ENCODE results near the gene NT5DC1.

NT5DC1 gene

GRCh38 chr6:116253505-116254296, 153.0 kb downstream of the NT5DC1 start, which contains the start of gene TSPYL4:
TSS of gene TSPYL4 (minus strand) at chr6:116254075. CDS start at chr6:116254008, 67 bp downstream.
- DNase-seq: peak; percentile 77 to 89
- Mint-ChIP-seq H3K9me3 (no peaks in the 10 kb centered on the region), H3K4me1 (peaks cover 6% of the 10 kb centered on the region), H3K4me3 (no peak within 1 kb of the TSS), H3K27me3 (no peaks in the 10 kb centered on the region), H3K27ac (no peak within 1 kb of the TSS)
- ATAC-seq: peak; percentile 98

GRCh38 chr6:116254297-116255056, 153.8 kb downstream of the NT5DC1 start:
- Mint-ChIP-seq H3K4me3 (no peak overlapping the region), H3K9me3 (no peaks in the 10 kb centered on the region), H3K27ac (no peak overlapping the region), H3K27me3 (no peaks in the 10 kb centered on the region), H3K4me1 (peaks cover 6% of the 10 kb centered on the region)
- ATAC-seq: no peak
- DNase-seq: no peak

GRCh38 chr6:116255246-116255800, 154.7 kb downstream of the NT5DC1 start:
- DNase-seq (no peak), ATAC-seq (no peak)
- peaks cover 10% of the 10 kb centered on the region for H3K4me1 Mint-ChIP-seq
- no peaks in the 10 kb centered on the region for H3K9me3 Mint-ChIP-seq
- H3K27ac Mint-ChIP-seq: no peak overlapping the region
- H3K27me3 Mint-ChIP-seq: no peaks in the 10 kb centered on the region
- no peak overlapping the region for H3K4me3 Mint-ChIP-seq

- Mint-ChIP-seq H3K4me1 (peaks cover 23% of the 10 kb centered on the region), H3K4me3 (no peak overlapping the region), H3K27me3 (no peaks in the 10 kb centered on the region), H3K27ac (no peak overlapping the region), H3K9me3 (no peaks in the 10 kb centered on the region)
- ATAC-seq (no peak), DNase-seq (no peak)
Observed at GRCh38 chr6:116256694-116257093, 156.0 kb downstream of the NT5DC1 start.

- H3K4me1 Mint-ChIP-seq: peaks cover 40% of the 10 kb centered on the region
- DNase-seq (no peak), ATAC-seq (no peak)
- no peaks in the 10 kb centered on the region for H3K27me3 Mint-ChIP-seq
- no peak overlapping the region for H3K4me3 Mint-ChIP-seq
- peaks cover 7 to 16% of the 10 kb centered on the region in 2 donors for H3K9me3 Mint-ChIP-seq
- H3K27ac Mint-ChIP-seq: no peak overlapping the region
Observed at GRCh38 chr6:116258520-116258919, 157.9 kb downstream of the NT5DC1 start.

GRCh38 chr6:116263353-116263752, 162.7 kb downstream of the NT5DC1 start:
- no peak for ATAC-seq
- Mint-ChIP-seq H3K27me3 (no peaks in the 10 kb centered on the region), H3K4me3 (no peak overlapping the region), H3K27ac (no peak overlapping the region), H3K9me3 (peaks cover 14 to 24% of the 10 kb centered on the region in 2 donors), H3K4me1 (peaks cover 50% of the 10 kb centered on the region)
- no peak for DNase-seq

- H3K4me3 Mint-ChIP-seq: no peak overlapping the region
- H3K27me3 Mint-ChIP-seq: no peaks in the 10 kb centered on the region
- no peak for DNase-seq
- peak; percentile 44 for ATAC-seq
- H3K4me1 Mint-ChIP-seq: peaks cover 53% of the 10 kb centered on the region
- H3K9me3 Mint-ChIP-seq: peaks cover 14 to 24% of the 10 kb centered on the region in 2 donors
- no peak overlapping the region for H3K27ac Mint-ChIP-seq
Observed at GRCh38 chr6:116265041-116265829, 164.6 kb downstream of the NT5DC1 start.

GRCh38 chr6:116266803-116267202, 166.2 kb downstream of the NT5DC1 start:
- Mint-ChIP-seq H3K4me3 (no peak overlapping the region), H3K27me3 (no peaks in the 10 kb centered on the region), H3K4me1 (peaks cover 37% of the 10 kb centered on the region), H3K9me3 (peaks cover 14 to 24% of the 10 kb centered on the region in 2 donors), H3K27ac (no peak overlapping the region)
- DNase-seq (no peak), ATAC-seq (no peak)

GRCh38 chr6:116267836-116268588, 167.4 kb downstream of the NT5DC1 start:
- Mint-ChIP-seq H3K4me1 (peaks cover 30% of the 10 kb centered on the region), H3K27ac (no peak overlapping the region), H3K4me3 (no peak overlapping the region), H3K9me3 (peaks cover 11 to 13% of the 10 kb centered on the region in 2 donors), H3K27me3 (no peaks in the 10 kb centered on the region)
- no peak for DNase-seq
- peak; percentile 39 for ATAC-seq

- DNase-seq (no peak), ATAC-seq (peak; percentile 65)
- peak overlapping the region in 1 of 2 donors; percentile 59 for H3K27ac Mint-ChIP-seq
Observed at GRCh38 chr6:116268589-116269293, 168.1 kb downstream of the NT5DC1 start.

GRCh38 chr6:116271149-116271708, 170.6 kb downstream of the NT5DC1 start:
- DNase-seq (no peak), ATAC-seq (no peak)
- Mint-ChIP-seq H3K9me3 (no peaks in the 10 kb centered on the region), H3K27ac (no peak overlapping the region), H3K4me1 (peaks cover 32% of the 10 kb centered on the region), H3K27me3 (no peaks in the 10 kb centered on the region), H3K4me3 (no peak overlapping the region)

More at GRCh38 chr6:116268589-116269293, 168.1 kb downstream of the NT5DC1 start:
- H3K4me1 Mint-ChIP-seq: peaks cover 28% of the 10 kb centered on the region
- H3K27me3 Mint-ChIP-seq: no peaks in the 10 kb centered on the region
- H3K9me3 Mint-ChIP-seq: peaks cover 6 to 8% of the 10 kb centered on the region in 2 donors
- H3K4me3 Mint-ChIP-seq: no peak overlapping the region

GRCh38 chr6:116277124-116277523, 176.5 kb downstream of the NT5DC1 start:
- Mint-ChIP-seq H3K9me3 (no peaks in the 10 kb centered on the region), H3K27ac (peak overlapping the region; percentile 23 to 74), H3K4me3 (peak overlapping the region; percentile 94 to 96), H3K27me3 (no peaks in the 10 kb centered on the region), H3K4me1 (peaks cover 53% of the 10 kb centered on the region)
- DNase-seq (no peak), ATAC-seq (no peak)

GRCh38 chr6:116278481-116278829, 177.8 kb downstream of the NT5DC1 start:
- H3K9me3 Mint-ChIP-seq: no peaks in the 10 kb centered on the region
- no peaks in the 10 kb centered on the region for H3K27me3 Mint-ChIP-seq
- ATAC-seq: no peak
- H3K27ac Mint-ChIP-seq: peak overlapping the region; percentile 99 to 100
- no peak for DNase-seq
- peak overlapping the region; percentile 94 to 96 for H3K4me3 Mint-ChIP-seq
- peaks cover 48% of the 10 kb centered on the region for H3K4me1 Mint-ChIP-seq

- peak overlapping the region; percentile 99 to 100 for H3K27ac Mint-ChIP-seq
- H3K4me1 Mint-ChIP-seq: peaks cover 45% of the 10 kb centered on the region
- DNase-seq: peak in 1 of 2 donors; percentile 20
- H3K9me3 Mint-ChIP-seq: no peaks in the 10 kb centered on the region
- peak overlapping the region; percentile 94 to 96 for H3K4me3 Mint-ChIP-seq
- no peaks in the 10 kb centered on the region for H3K27me3 Mint-ChIP-seq
- ATAC-seq: peak; percentile 2
Observed at GRCh38 chr6:116278854-116279231, 178.2 kb downstream of the NT5DC1 start.
